Endothelial cell of umbilical vein (primary cell): Measurements from ENCODE around the gene RBMXL2. TPM values are rescaled to one million over a fixed set of nuclear protein-coding genes. Genes with fewer than 3 reads are reported as not detected.

ENCODE experiments used
- BruUV-seq: library from RNA; stranded (reverse); fragments of 400-500 nt; replicated peaks from 2 replicates; lab custom pipeline; 2021; lab: Mats Ljungman, UMichigan
- CTCF ChIA-PET: fragments of 300-600, 350-600 bp; sonication (Branson Sonifier 250); formaldehyde crosslinking; loops from one replicate; lab custom pipeline; 2021; ENCODE audit warnings: antibody characterized with exemption, inconsistent platforms; lab: Charles Lee
- POLR2A ChIA-PET: fragments of 300-600, 350-600 bp; sonication (Branson Sonifier 250); formaldehyde crosslinking; loops from one replicate; lab custom pipeline; 2021; ENCODE audit warnings: antibody characterized with exemption, inconsistent platforms; lab: Charles Lee
- DNase-seq: peaks from one replicate; pipeline ENCODE4 v3.0.0-alpha.2; 2011; ENCODE audit warnings: low read depth, low spot score
- FAIRE-seq: peaks from 2 replicates; lab custom pipeline; 2011; peaks lifted over from hg19 to GRCh38; lab: Jason Lieb, UNC
- H2AFZ ChIP-seq: 2 replicates; pipeline ENCODE4 v1.6.0; 2012; ENCODE audit warnings: low read depth, low read length, control low read depth, inconsistent platforms
- H3K27ac ChIP-seq: 2 replicates; pipeline ENCODE4 v1.5.1; 2011; ENCODE audit warnings: low read depth, mild to moderate bottlenecking, control low read depth, low read length, moderate library complexity; ENCODE audit not compliant: insufficient read depth
- H3K27me3 ChIP-seq, 2 experiments: 2 replicates each; pipeline versions ENCODE4 v1.6.0 to v1.6.1; 2011; ENCODE audit warnings: low read length in 2 of 2, mixed read lengths in 1 of 2; ENCODE audit not compliant: control insufficient read depth in 2 of 2, insufficient read depth in 2 of 2
- H3K36me3 ChIP-seq, 2 experiments: 2 replicates in 1 of 2; 3 replicates in 1 of 2; pipeline ENCODE4 v1.5.1; 2011; ENCODE audit warnings: low read length in 2 of 2, mild to moderate bottlenecking in 1 of 2, moderate library complexity in 1 of 2; ENCODE audit not compliant: control insufficient read depth in 2 of 2, insufficient read depth in 2 of 2; ENCODE audit errors: extremely low read depth in 1 of 2
- H3K4me1 ChIP-seq: 3 replicates; pipeline ENCODE4 v1.5.1; 2011; ENCODE audit warnings: mild to moderate bottlenecking, low read length; ENCODE audit not compliant: control insufficient read depth, insufficient read depth; ENCODE audit errors: extremely low read depth
- H3K4me2 ChIP-seq: 2 replicates; pipeline ENCODE4 v1.6.1; 2011; ENCODE audit warnings: low read length, control low read depth, mixed read lengths; ENCODE audit not compliant: insufficient read depth
- H3K4me3 ChIP-seq, 3 experiments: fragments of 200-600 bp in 1 of 3; sonication (generic), shearing (Covaris generic) in 1 of 3; replicated peaks in 1 of 3; 2 replicates each; pipeline ENCODE4 v1.5.1; 2011 to 2016; ENCODE audit warnings: control low read depth in 3 of 3, low read length in 3 of 3, mild to moderate bottlenecking in 2 of 3, inconsistent platforms in 1 of 3, low read depth in 1 of 3, moderate library complexity in 1 of 3; ENCODE audit not compliant: insufficient read depth in 1 of 3
- H3K79me2 ChIP-seq: 2 replicates; pipeline ENCODE4 v1.6.0; 2012; ENCODE audit warnings: low read length, inconsistent platforms; ENCODE audit not compliant: control insufficient read depth, insufficient read depth
- H3K9ac ChIP-seq: replicated peaks from 2 replicates; pipeline ENCODE3; 2011; ENCODE audit warnings: low read length, control low read depth; ENCODE audit not compliant: insufficient read depth; ENCODE audit errors: extremely low read depth
- H3K9me1 ChIP-seq: replicated peaks from 3 replicates; pipeline ENCODE4 v1.6.0; 2011; ENCODE audit warnings: mild to moderate bottlenecking, low read length; ENCODE audit not compliant: control insufficient read depth, insufficient read depth; ENCODE audit errors: extremely low read depth
- H3K9me3 ChIP-seq: replicated peaks from 2 replicates; pipeline ENCODE4 v1.5.1; 2012; ENCODE audit warnings: low read length, inconsistent platforms; ENCODE audit not compliant: control insufficient read depth, insufficient read depth
- H4K20me1 ChIP-seq: replicated peaks from 2 replicates; pipeline ENCODE3; 2011; ENCODE audit warnings: mild to moderate bottlenecking, low read length; ENCODE audit not compliant: control insufficient read depth, insufficient read depth; ENCODE audit errors: extremely low read depth
- EZH2 ChIP-seq: IDR thresholded peaks from 2 replicates; pipeline ENCODE4 v1.6.1; 2012; ENCODE audit warnings: borderline replicate concordance, low read depth, mild to moderate bottlenecking, moderate library complexity, low read length, inconsistent platforms; ENCODE audit not compliant: severe bottlenecking
- FOS ChIP-seq: IDR thresholded peaks from 2 replicates; pipeline ENCODE4 v1.6.1; 2011; ENCODE audit warnings: mild to moderate bottlenecking, low read length, moderate library complexity, borderline replicate concordance; ENCODE audit not compliant: insufficient read depth
- GATA2 ChIP-seq: IDR thresholded peaks from 2 replicates; pipeline ENCODE4 v1.7.0; 2011; ENCODE audit warnings: low read depth, mild to moderate bottlenecking, moderate library complexity, mixed read lengths, low read length; ENCODE audit not compliant: insufficient read length, insufficient read depth
- JUN ChIP-seq: IDR thresholded peaks from 2 replicates; pipeline ENCODE4 v1.6.1; 2011; ENCODE audit warnings: borderline replicate concordance, low read depth; ENCODE audit not compliant: insufficient read length, insufficient read depth
- MYC ChIP-seq: IDR thresholded peaks from one replicate; pipeline ENCODE4 v1.6.1; 2011; ENCODE audit warnings: mild to moderate bottlenecking, low read depth, low read length
- POLR2A ChIP-seq: IDR thresholded peaks from 2 replicates; pipeline ENCODE4 v1.6.1; 2012; ENCODE audit warnings: low read depth, mild to moderate bottlenecking, control low read depth, low read length
- POLR2AphosphoS5 ChIP-seq: IDR thresholded peaks from 2 replicates; pipeline ENCODE4 v1.6.1; 2012; ENCODE audit warnings: low read depth, mild to moderate bottlenecking, control low read depth, low read length, moderate library complexity; ENCODE audit not compliant: insufficient read depth
- dilution Hi-C: fragments of 300-500 bp; cut with MboI; formaldehyde crosslinking; loops from one replicate; pipeline ENCODE4 v1.15.0; 2019; ENCODE audit warnings: low sequenced_read_pairs; ENCODE audit not compliant: extremely low pct_ligation_motif_present
- intact Hi-C: fragments of 100-400 bp; cut with micrococcal nuclease; formaldehyde crosslinking; loops from one replicate; pipeline ENCODE4 v1.10.0; 2022
- polyA plus RNA-seq, 4 experiments: library from polyadenylated mRNA; depleted of rRNA in 3 of 4; stranded (reverse) in 3 of 4; unstranded in 1 of 4; fragments of >200 nt; gene quantifications; 2 replicates each; pipeline versions ENCODE4 v1.2.1 to v1.2.3, GENCODE V29; 2011 to 2012; ENCODE audit warnings: missing spikeins in 1 of 4
- total RNA-seq: library from RNA; stranded (reverse); gene quantifications from 2 replicates; pipeline ENCODE4 v1.2.3, GENCODE V29; 2021
- TF ChIP-seq, protein P1 (sequence below): IDR thresholded peaks from 2 replicates; pipeline ENCODE4 v1.6.1; 2011; ENCODE audit not compliant: insufficient read depth, insufficient read length
- TF ChIP-seq, protein P2 (sequence below), 2 donors: IDR thresholded peaks; 1 replicate in 1 of 2; 2 replicates in 1 of 2; pipeline ENCODE4 v1.5.1; 2011; ENCODE audit warnings: low read length in 2 of 2, mild to moderate bottlenecking in 2 of 2, moderate library complexity in 2 of 2, control low read depth in 1 of 2, inconsistent platforms in 1 of 2, low read depth in 1 of 2; ENCODE audit not compliant: insufficient read depth in 1 of 2; ENCODE audit errors: extremely low read depth in 1 of 2

The RBMXL2 gene
- total and polyA plus RNA-seq, 2 donors (not counting 3 experiments of a cell fraction or from before 2014, with no cell fraction given), result 0.25 TPM; not detected in 1

DNA sequence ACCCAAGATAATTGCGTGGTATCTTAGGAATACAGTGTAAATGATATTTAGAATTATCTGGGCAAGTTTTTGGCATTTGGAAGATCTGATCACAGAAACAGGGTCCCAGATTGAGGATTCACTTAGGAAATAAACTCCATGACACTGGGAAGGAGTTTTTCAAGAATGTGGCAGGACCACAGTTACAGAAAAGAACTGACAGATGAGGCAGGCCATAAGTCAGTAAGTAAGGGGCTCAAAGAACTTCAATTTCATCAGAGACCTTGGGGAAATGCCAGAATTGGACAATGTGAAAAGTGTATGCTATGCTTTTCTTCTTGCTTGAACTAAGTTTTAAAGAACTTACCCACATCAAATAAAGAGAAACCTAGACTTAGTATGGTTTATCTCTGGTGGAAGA, 49.3 kb downstream of the RBMXL2 start:
- Histone ChIP-seq H3K4me2 (no peak overlapping the region), H4K20me1 (no peaks in the 10 kb centered on the region), H3K27me3 (no peaks in the 10 kb centered on the region), H3K36me3 (no peaks in the 10 kb centered on the region), H3K27ac (no peak overlapping the region), H3K4me3 (no peak overlapping the region), H3K4me1 (no peaks in the 10 kb centered on the region), H3K9ac (no peak overlapping the region), H2AFZ (no peak overlapping the region), H3K9me3 (no peaks in the 10 kb centered on the region), H3K79me2 (no peaks in the 10 kb centered on the region), H3K9me1 (no peaks in the 10 kb centered on the region)
- DNase-seq (no peak), FAIRE-seq (no peak)
- POLR2A ChIA-PET, result no interaction called here
- dilution Hi-C loops (no loop called here), intact Hi-C loops (loop anchor here (10.0 kb wide), 1 partner anchor 57 kb away; no protein-coding TSS in a partner anchor)
- CTCF ChIA-PET, result no interaction called here
- TF ChIP-seq MYC (no peak), FOS (no peak), GATA2 (no peak), JUN (no peak), POLR2A (no peak), EZH2 (no peak), POLR2AphosphoS5 (no peak)
- TF ChIP-seq, protein P1, sequence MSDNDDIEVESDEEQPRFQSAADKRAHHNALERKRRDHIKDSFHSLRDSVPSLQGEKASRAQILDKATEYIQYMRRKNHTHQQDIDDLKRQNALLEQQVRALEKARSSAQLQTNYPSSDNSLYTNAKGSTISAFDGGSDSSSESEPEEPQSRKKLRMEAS, result no peak
- TF ChIP-seq, protein P2, sequence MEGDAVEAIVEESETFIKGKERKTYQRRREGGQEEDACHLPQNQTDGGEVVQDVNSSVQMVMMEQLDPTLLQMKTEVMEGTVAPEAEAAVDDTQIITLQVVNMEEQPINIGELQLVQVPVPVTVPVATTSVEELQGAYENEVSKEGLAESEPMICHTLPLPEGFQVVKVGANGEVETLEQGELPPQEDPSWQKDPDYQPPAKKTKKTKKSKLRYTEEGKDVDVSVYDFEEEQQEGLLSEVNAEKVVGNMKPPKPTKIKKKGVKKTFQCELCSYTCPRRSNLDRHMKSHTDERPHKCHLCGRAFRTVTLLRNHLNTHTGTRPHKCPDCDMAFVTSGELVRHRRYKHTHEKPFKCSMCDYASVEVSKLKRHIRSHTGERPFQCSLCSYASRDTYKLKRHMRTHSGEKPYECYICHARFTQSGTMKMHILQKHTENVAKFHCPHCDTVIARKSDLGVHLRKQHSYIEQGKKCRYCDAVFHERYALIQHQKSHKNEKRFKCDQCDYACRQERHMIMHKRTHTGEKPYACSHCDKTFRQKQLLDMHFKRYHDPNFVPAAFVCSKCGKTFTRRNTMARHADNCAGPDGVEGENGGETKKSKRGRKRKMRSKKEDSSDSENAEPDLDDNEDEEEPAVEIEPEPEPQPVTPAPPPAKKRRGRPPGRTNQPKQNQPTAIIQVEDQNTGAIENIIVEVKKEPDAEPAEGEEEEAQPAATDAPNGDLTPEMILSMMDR (IDR thresholded peaks at IDR 0.05; ENCODE audit: extremely low read depth in 1 of 2, insufficient read depth in 1 of 2, low read depth in 1 of 2, low read length in 2 of 2), result no peak
- no TSS peak for BruUV-seq

Other genes starting within 250 kb of the RBMXL2 start
- not detected in 2 replicates for gene OR10A5, start 243.3 kb upstream of the RBMXL2 start, total RNA-seq
- not detected in 2 replicates for gene OR10A5, start 243.3 kb upstream of the RBMXL2 start, polyA plus RNA-seq
- gene OR10A2, start 225.9 kb upstream of the RBMXL2 start, total RNA-seq, result not detected in 2 replicates
- gene OR10A2, start 225.9 kb upstream of the RBMXL2 start, polyA plus RNA-seq, result not detected in 2 replicates
- gene OR10A4, start 212.4 kb upstream of the RBMXL2 start, total RNA-seq, result not detected in 2 replicates
- not detected in 2 replicates for gene OR10A4, start 212.4 kb upstream of the RBMXL2 start, polyA plus RNA-seq
- 0.31 and 1.2 TPM in 2 replicates for gene OR2D2, start 196.5 kb upstream of the RBMXL2 start, total RNA-seq
- gene OR2D2, start 196.5 kb upstream of the RBMXL2 start, polyA plus RNA-seq, result 0.08 and 0.18 TPM in 2 replicates
- gene OR2D3, start 168.0 kb upstream of the RBMXL2 start, total RNA-seq, result not detected in 2 replicates
- not detected in 2 replicates for gene OR2D3, start 168.0 kb upstream of the RBMXL2 start, polyA plus RNA-seq
- 2.9 and 6.0 TPM in 2 replicates for gene ZNF215, start 162.6 kb upstream of the RBMXL2 start, total RNA-seq
- gene ZNF215, start 162.6 kb upstream of the RBMXL2 start, polyA plus RNA-seq, result 0.86 and 1.2 TPM in 2 replicates
- 1.7 and 2.5 TPM in 2 replicates for gene ZNF214, start 68.7 kb upstream of the RBMXL2 start, total RNA-seq
- 0.45 and 0.94 TPM in 2 replicates for gene ZNF214, start 68.7 kb upstream of the RBMXL2 start, polyA plus RNA-seq
- gene NLRP14, start 68.5 kb upstream of the RBMXL2 start, total RNA-seq, result 0.24 and 0.35 TPM in 2 replicates
- 0.21 and 0.26 TPM in 2 replicates for gene NLRP14, start 68.5 kb upstream of the RBMXL2 start, polyA plus RNA-seq
- gene SYT9, start 162.9 kb downstream of the RBMXL2 start, total RNA-seq, result 0.25 TPM in 1 of 2 replicates, not detected in the other
- gene SYT9, start 162.9 kb downstream of the RBMXL2 start, polyA plus RNA-seq, result 0.23 and 0.27 TPM in 2 replicates